HG03066 (cell line): Measurements from ENCODE around the gene SESN3.

Experiments
- ATAC-seq: cut with Tn5 transposase; IDR thresholded peaks from one replicate; pipeline ENCODE4 v1.9.1; 2021; ENCODE audit warnings: low read depth; ENCODE audit not compliant: unreplicated experiment

The SESN3 gene

DNA sequence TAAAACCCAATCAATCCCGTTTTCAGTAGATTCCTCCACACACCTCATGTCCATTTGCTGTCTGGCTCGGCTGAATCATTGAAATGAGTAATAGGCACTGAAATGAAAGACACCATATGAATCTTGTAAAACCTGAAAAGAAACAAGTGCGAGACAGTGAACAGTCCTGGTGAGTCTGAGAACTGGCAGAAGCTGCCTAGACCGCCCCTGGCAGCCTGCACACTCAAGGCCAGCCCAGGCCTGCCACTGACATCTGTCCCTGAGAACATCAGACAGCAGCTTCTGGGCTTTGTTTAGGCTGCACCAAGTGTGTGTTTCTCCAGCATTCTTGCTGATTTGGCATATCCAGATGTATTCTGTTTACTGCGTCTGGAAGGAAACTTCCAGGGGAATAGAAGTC is 96.5 kb downstream of the SESN3 start:
- ATAC-seq: no peak

- ATAC-seq: no peak
These were observed 98.0 kb downstream of the SESN3 start for GRCh38 chr11:95132956-95133355.

DNA sequence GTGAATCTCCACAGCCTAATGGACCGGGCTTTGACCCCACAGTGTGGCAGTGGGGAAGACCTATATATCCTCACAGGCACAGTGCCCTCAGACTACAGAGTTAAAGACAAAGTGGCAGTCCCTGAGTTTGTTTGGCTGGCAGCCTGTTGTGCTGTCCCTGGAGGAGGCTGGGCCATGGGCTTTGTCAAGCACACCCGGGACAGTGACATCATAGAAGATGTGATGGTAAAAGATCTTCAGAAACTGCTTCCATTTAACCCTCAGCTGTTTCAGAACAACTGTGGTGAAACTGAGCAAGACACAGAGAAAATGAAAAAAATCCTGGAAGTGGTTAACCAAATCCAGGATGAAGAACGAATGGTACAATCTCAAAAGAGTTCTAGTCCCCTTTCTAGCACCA is 102.4 kb downstream of the SESN3 start:
- ATAC-seq: no peak

DNA sequence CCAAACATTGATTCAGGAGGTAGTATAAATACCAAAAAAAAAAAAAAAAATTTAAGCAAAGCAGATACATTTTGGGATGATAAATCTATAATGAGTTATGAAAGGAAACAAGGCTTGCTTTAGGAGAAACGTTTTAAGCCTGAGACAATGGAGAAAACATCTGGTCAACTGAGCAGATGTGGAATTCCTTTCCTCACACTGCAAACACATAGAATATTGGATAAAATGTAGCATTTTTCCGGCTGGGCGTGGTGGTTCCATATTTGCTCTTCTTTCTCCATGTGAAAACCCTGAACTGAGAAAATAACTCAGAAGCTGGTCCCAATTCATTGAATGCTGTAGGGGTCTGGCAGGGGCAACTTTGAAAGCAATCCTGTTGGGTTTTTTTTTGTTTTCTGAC is 107.4 kb downstream of the SESN3 start:
- ATAC-seq: no peak

GRCh38 chr11:95121698-95122097 is 109.3 kb downstream of the SESN3 start:
- no peak for ATAC-seq

- no peak for ATAC-seq
These were observed 111.5 kb downstream of the SESN3 start for GRCh38 chr11:95119361-95120060.

DNA sequence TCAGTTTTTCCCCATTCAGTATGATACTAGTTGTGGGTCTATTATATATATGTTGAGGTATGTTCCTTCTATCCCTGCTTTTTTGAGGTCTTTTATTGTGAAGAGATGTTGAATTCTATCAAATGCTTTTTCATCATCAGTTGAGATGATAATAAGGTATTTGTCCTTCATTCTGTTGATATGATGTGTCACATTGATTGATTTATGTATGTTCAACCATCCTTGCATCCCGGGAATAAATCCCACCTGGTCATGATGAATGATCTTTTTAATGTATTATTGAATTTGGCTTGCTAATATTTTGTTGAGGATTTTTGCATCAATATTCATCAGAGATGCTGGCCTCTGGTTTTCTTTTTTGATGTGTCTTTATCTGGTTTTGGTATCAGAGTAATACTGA is 115.4 kb downstream of the SESN3 start:
- ATAC-seq: no peak
